NCI-H1694 (cell line): Measurements from ENCODE around the gene RAB11FIP4.

Experiments used
- DNase-seq: peaks from one replicate; lab custom pipeline; 2025; lab: John Stamatoyannopoulos, UW

The RAB11FIP4 gene

GRCh38 chr17:31568539-31568938, 177.1 kb downstream of the RAB11FIP4 start:
- no peak for DNase-seq

GRCh38 chr17:31570231-31570630, 178.8 kb downstream of the RAB11FIP4 start:
- DNase-seq, result no peak

- no peak for DNase-seq
These were observed 179.7 kb downstream of the RAB11FIP4 start for GRCh38 chr17:31570951-31571892.

DNA sequence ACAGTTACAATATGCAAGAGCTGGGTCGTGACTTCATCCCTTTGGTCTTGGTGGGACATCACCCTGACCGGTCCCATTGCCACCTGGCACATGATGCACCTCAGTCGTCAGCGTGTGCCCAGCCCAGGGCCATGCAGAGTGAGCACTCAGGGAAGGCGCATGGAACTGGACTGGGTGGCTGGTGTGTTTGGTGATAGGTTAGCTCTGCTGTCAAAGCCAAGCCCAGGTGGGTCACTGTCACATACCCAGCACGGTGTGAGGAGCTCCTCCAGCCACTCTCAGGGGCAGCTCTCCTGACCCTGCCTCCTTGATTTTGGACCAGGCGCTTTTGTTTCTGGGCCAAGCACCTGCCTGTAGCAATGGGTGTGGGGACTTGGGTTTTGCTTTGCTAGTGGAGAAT, 180.9 kb downstream of the RAB11FIP4 start:
- no peak for DNase-seq

- DNase-seq, result no peak
These were observed 181.6 kb downstream of the RAB11FIP4 start for GRCh38 chr17:31573047-31573446.

DNA sequence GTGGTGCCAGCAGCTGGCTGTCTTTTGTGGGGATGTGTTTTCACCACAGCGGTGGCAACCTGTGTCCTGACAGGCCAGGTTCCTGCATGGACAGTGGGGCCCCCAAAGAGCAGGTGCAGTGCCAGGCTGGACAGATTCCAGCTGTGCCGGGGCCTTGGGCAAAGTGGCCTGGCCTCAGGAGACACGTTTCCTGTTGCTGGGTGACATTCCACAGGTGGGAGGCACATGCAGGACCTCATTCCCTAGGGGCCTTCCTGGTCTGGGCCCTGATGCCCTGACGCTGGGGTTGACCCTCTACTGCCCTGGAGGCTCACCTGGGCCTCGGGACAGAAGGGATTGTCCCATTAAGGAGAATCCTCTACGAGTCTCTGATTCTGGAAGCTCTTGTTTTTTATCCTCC, 182.4 kb downstream of the RAB11FIP4 start:
- no peak for DNase-seq

DNA sequence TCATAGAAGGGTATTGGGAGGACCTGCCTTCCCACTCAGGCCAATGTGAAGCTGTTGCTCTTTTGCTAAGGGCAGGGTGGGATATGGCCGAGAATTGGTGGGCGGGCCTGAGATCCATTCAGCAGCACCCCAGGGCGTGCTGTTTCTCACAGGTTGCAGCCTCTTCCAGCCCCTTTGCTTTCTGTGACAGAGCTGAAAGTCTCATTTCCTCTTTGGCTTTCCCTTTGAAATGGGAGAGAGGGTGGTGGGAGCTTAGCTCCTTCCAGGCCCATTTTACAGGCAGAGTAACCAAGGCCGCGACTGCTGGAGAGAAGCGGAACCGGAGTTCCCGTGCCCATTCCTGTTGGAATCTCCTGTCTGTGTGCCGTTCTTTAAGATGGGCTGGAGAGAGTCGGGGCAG, 183.0 kb downstream of the RAB11FIP4 start:
- DNase-seq, result no peak

DNA sequence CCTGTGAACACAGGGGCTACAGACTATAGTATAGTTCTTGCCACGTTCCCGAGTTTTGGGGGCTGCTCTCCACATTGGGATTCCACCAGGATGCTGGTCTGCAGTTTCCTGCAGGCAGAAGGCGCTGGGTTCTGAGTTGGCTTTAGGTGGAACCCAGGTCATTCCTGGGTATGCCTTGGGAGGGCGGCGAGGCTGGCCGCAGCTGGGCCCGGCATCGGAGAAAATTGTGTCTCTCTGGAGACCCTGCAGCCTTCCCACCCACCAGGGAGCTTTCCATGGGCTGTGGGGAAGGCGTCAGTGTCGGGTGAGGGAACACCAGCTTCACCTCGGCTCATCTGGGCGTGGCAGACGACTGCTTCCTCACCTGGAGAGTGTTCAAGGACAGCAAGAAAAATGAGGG, 183.6 kb downstream of the RAB11FIP4 start:
- DNase-seq, result no peak

GRCh38 chr17:31579265-31579664, 187.8 kb downstream of the RAB11FIP4 start:
- DNase-seq, result no peak

GRCh38 chr17:31580316-31580705, 188.8 kb downstream of the RAB11FIP4 start:
- no peak for DNase-seq

DNA sequence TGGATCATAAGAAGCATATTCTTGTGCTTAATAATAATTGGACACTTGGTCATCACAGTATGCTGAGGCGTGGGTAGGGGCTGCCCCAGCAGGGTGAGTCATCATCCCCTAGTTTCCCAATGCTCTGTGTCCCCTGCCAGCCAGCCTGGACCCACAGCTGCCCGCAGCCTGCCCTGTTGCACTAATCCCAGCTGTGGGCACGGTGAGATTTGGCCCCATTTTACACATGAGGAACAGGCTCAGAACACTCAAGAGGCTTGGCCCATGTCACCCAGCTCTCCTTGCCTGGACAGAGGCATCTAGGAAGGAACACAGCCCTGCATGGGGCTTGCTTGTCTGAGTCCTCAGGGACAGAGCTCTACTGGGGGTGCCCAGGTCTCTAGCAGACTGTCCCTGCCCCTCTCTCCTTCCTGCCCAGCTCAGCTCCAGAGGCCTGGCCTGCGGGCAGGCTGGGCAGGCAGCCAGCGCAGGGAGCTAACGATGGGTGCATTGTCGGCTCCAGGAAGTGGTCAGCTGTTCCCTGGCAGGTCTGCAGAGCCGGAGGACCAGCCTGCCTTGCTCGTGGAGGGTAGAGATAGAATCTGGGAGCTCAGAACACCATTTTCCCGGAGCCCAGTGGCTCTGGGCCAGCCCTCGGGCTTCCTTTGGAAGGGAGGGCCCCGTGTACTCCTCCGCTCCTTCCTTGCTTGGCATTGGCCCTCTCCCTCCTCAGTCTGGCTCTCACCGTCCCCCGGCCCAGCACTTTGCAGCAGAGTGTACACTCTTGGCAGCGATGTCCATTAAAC, 189.4 kb downstream of the RAB11FIP4 start:
- no peak for DNase-seq

- no peak for DNase-seq
These were observed 190.0 kb downstream of the RAB11FIP4 start for GRCh38 chr17:31581491-31581890.

DNA sequence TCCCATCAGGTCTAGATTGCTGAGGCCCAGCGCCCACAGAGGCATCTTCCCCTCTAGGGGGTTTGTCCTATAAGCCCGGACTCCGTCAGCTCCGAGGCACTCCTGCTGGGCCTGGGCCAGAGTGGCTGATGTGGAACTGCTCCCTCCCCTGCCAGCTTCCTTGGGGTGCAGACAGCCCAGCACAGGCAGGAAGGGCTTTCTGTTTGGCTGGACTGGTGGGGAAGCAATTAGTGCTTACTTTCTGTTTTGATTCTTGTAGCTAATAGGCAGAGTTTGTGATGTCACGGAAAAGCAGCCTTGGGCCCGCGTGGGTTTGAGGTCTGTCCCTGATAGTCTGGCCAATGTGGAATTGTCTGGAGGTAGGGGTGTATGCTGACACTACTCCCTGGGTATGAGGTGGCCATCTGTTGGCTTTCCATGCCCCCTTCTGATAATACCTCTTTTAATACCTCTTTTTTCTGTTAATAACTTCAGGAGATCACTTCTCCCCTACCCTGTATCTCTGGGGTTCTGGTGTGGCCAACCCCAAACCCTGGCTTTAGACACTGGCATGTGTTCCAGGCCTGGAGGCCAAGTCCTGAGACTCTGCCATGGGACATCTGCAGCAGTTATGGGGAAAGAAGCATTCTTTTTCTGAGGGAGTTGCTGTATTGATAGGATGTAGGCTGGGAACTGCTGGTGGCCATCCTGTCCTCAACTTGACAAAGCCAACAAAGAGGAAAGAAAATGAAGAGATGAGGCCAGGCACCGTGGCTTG, 190.9 kb downstream of the RAB11FIP4 start:
- no peak for DNase-seq

DNA sequence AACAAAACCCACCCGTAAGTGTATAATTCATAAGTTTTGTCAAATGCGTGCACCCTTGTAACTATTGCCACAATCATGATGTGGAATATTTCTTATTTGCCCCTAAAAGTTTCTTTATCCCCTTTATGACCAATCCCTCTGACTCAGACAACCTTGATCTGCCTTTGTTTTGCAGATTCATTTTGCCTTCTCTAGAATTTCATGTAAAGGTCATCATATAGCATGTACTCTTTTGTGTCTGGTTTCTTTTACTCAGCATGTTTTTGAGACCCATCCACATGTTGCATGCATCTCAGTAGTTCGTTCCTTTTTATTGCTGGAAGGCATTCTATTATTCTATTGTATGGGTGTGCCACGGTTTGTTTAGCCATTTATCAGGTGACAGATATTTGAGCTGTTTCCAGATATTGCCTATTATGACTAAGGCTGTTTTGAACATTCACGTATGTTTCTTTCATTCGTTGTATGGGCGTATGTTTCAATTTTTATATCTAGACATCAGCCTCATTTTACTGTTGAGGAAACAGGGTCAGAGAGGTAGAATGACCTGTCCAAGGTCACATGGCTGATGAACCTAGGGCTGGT, 192.4 kb downstream of the RAB11FIP4 start:
- DNase-seq, result no peak

DNA sequence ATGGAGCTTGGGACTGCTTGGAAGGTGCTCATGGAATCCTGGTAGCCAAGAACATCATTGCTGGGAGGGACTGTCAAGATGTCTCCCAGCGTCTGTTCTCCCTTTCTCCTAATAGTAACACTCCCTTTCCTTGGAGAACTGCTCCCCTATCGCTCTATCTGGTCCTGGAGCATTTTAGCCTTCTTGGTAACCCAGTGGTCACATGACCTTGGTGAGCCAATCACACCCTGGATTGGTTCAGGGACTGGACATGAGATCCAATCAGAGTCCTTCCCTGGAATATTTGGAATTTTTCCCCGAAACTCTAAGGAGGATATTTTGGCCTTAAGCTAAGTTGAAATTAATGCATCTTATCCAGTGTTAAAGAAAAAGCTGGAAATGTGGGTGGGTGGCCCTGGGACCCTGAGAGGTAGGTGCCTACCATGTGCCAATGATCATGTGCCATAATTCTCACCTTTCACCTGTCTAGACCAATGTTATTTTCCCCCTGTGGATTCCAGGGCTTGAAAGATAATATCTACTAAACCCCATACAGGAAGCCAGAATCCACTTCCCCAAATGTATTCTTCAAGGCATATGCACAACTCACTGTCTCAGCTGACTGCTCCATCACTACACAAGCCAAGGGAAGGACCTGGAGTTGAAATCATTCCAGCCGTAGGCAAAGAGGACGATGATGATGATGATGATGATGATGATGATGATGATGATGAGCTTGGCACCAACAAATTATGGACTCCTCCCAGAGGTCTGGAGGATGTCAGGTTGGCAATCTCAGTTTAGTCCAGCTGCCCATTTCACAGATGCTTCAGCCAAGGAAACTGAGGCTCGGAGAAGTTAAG, 193.2 kb downstream of the RAB11FIP4 start:
- DNase-seq, result no peak

DNA sequence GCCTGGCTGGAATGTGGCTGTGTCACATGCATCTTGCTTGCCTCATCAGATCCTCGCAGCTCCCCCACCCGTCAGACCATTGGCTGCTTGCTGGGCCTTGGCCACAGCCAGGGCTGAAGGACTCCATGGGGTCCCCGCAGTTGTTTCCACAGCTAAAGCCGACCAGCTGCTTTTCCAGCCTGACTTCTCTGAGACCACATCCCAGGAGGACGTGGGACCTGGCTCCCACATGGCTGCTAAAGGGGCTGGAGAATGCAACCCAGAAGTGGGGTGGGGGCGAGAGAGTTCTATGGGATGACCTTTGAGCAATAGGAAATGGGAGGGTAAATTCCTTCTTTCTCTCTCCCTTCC, 193.8 kb downstream of the RAB11FIP4 start:
- DNase-seq, result no peak

GRCh38 chr17:31586946-31587345, 195.5 kb downstream of the RAB11FIP4 start:
- DNase-seq, result no peak

DNA sequence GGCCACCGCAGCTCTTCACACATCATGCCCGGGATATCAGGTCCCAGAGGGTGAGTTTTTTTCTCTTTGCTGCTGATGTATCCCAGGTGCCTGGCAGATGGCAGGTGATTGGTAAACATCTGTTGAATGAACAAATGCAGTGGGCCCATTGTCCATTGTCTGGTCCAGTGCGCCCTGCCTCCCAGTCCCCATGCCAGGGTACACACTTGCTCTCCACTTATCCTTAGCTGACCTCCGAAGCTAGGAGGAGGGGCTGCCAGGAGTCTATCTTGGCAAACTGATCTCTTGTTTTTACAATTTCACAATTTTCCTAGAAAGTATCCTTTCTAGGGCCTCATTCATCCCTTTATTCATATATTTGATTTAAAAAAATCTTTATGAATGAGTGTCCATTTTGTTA, 196.0 kb downstream of the RAB11FIP4 start:
- DNase-seq, result no peak
